ENCODE data around the gene SPAG16. TPM values are rescaled to one million over a fixed set of nuclear protein-coding genes. Genes with fewer than 3 reads are reported as not detected.
A peak's percentile ranks its signal among the peaks of the same experiment; 100 is the strongest.

The SPAG16 gene
- total RNA-seq, 2 experiments from 2014 or later = 2.8 to 3.2 TPM

GRCh38 chr2:213920014-213920413 lies 635.8 kb downstream of the SPAG16 start:
- ATAC-seq (ENCODE audit: poor library complexity) (no peak), DNase-seq (no peak)
- H3K36me3 Mint-ChIP-seq (ENCODE audit: low read depth) = no peaks in the 10 kb centered on the region
- Histone ChIP-seq H3K27me3 (ENCODE audit: control insufficient read depth in 1 of 2, insufficient read depth in 2 of 2, low read length in 2 of 2) (no peaks in the 10 kb centered on the region), H3K27ac (ENCODE audit: low read depth in 1 of 2, low read length in 2 of 2) (no peak overlapping the region), H3K9me3 (ENCODE audit: control insufficient read depth in 1 of 2, insufficient read depth in 1 of 2, low read length in 2 of 2) (peaks cover 14 to 17% of the 10 kb centered on the region in 2 experiments), H3K4me3 (ENCODE audit: low read length) (no peak overlapping the region), H3K36me3 (ENCODE audit: insufficient read depth, low read length) (no peaks in the 10 kb centered on the region), H3K4me1 (ENCODE audit: insufficient read depth, low read length) (no peaks in the 10 kb centered on the region)
- POLR2A ChIA-PET = no interaction called here
- intact Hi-C loops (cut with DNase I, micrococcal nuclease) = no loop called here
- no peaks in the 10 kb centered on the region for H3K4me1 Mint-ChIP-seq (ENCODE audit: low read depth)
- no peaks in the 10 kb centered on the region for H3K27me3 Mint-ChIP-seq
- no peak overlapping the region for H3K4me3 Mint-ChIP-seq
- TF ChIP-seq, protein P1, sequence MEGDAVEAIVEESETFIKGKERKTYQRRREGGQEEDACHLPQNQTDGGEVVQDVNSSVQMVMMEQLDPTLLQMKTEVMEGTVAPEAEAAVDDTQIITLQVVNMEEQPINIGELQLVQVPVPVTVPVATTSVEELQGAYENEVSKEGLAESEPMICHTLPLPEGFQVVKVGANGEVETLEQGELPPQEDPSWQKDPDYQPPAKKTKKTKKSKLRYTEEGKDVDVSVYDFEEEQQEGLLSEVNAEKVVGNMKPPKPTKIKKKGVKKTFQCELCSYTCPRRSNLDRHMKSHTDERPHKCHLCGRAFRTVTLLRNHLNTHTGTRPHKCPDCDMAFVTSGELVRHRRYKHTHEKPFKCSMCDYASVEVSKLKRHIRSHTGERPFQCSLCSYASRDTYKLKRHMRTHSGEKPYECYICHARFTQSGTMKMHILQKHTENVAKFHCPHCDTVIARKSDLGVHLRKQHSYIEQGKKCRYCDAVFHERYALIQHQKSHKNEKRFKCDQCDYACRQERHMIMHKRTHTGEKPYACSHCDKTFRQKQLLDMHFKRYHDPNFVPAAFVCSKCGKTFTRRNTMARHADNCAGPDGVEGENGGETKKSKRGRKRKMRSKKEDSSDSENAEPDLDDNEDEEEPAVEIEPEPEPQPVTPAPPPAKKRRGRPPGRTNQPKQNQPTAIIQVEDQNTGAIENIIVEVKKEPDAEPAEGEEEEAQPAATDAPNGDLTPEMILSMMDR (IDR thresholded peaks at IDR 0.05) = no peak
- CTCF ChIA-PET = no interaction called here
- H3K9me3 Mint-ChIP-seq = peaks cover 21% of the 10 kb centered on the region
- H3K27ac Mint-ChIP-seq = no peak overlapping the region

DNA sequence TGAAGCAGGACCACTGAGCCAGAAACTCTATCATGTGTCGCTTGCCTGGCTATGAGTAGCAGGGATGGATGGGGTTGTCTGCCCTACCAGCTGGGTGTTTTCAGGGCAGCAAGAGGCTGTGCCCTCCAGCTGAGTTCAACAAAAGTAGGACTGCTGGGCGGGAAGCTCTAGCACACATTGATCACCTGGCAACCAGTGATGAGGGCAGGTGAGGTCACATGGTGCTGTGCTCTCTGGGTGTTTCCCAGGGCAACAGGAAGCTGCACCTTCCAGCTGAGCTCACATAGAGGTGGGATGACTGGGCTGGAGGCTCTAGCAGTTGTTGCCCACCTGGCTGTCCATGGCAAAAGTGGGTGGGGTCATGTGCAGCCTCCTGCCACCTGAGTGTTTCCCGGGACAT lies 639.3 kb downstream of the SPAG16 start:
- ATAC-seq (ENCODE audit: poor library complexity) (no peak), DNase-seq (no peak)
- Mint-ChIP-seq H3K4me3 (no peak overlapping the region), H3K9me3 (peaks cover 15% of the 10 kb centered on the region), H3K27ac (no peak overlapping the region), H3K4me1 (ENCODE audit: low read depth) (no peaks in the 10 kb centered on the region), H3K36me3 (ENCODE audit: low read depth) (no peaks in the 10 kb centered on the region), H3K27me3 (peaks cover 4% of the 10 kb centered on the region)
- H3K4me1 ChIP-seq (ENCODE audit: insufficient read depth, low read length) = no peaks in the 10 kb centered on the region
- no peaks in the 10 kb centered on the region for H3K36me3 ChIP-seq (ENCODE audit: insufficient read depth, low read length)
- no peak overlapping the region for H3K27ac ChIP-seq (ENCODE audit: low read depth in 1 of 2, low read length in 2 of 2)
- ChIA-PET CTCF (interaction anchor here (1.6 kb wide), 1 partner anchor 11 kb away, joined by 3 read pairs; no protein-coding TSS in a partner anchor), POLR2A (no interaction called here)
- no peak overlapping the region for H3K4me3 ChIP-seq (ENCODE audit: low read length)
- peaks cover 14 to 17% of the 10 kb centered on the region in 2 experiments for H3K9me3 ChIP-seq (ENCODE audit: control insufficient read depth in 1 of 2, insufficient read depth in 1 of 2, low read length in 2 of 2)
- TF ChIP-seq, protein P1 (IDR thresholded peaks at IDR 0.05) = no peak
- intact Hi-C loops (cut with DNase I, micrococcal nuclease) = no loop called here
- H3K27me3 ChIP-seq (ENCODE audit: control insufficient read depth in 1 of 2, insufficient read depth in 2 of 2, low read length in 2 of 2) = no peaks in the 10 kb centered on the region

DNA sequence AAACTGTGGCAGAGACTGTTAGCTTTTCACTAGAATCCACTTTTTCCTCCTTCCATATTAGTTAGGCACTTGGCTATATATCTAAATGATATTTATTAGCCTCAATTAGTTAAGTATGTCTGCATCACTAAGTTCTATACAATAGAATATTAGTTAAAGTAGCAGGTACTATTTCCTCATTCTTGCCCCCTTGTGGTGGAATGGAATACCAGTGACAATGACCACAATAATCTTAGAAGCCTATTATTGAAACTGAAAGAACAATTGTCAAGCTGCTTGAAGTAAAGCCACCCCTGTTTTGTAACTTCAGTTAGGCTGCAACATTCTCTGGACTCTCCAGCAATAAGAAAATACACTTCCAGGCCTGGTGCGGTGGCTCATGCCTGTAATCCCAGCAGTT lies 650.3 kb downstream of the SPAG16 start:
- H3K27ac ChIP-seq (ENCODE audit: low read depth in 1 of 2, low read length in 2 of 2) = no peak overlapping the region
- Mint-ChIP-seq H3K9me3 (no peaks in the 10 kb centered on the region), H3K27ac (no peak overlapping the region), H3K27me3 (peaks cover 7% of the 10 kb centered on the region), H3K4me1 (ENCODE audit: low read depth) (no peaks in the 10 kb centered on the region), H3K4me3 (no peak overlapping the region), H3K36me3 (ENCODE audit: low read depth) (no peaks in the 10 kb centered on the region)
- no peaks in the 10 kb centered on the region for H3K36me3 ChIP-seq (ENCODE audit: insufficient read depth, low read length)
- CTCF ChIA-PET = no interaction called here
- H3K9me3 ChIP-seq (ENCODE audit: control insufficient read depth in 1 of 2, insufficient read depth in 1 of 2, low read length in 2 of 2) = no peaks in the 10 kb centered on the region
- TF ChIP-seq, protein P1 (IDR thresholded peaks at IDR 0.05) = peak; percentile 36
- H3K4me3 ChIP-seq (ENCODE audit: low read length) = no peak overlapping the region
- POLR2A ChIA-PET = no interaction called here
- ATAC-seq (ENCODE audit: poor library complexity) (no peak), DNase-seq (peak in 3 of 14 experiments; percentile 29 to 41 (median 33))
- intact Hi-C loops (cut with DNase I, micrococcal nuclease) = loop anchor here (1.0 to 10.0 kb wide), 4 partner anchors 682 to 1250 kb away; no protein-coding TSS in a partner anchor
- no peaks in the 10 kb centered on the region for H3K4me1 ChIP-seq (ENCODE audit: insufficient read depth, low read length)
- H3K27me3 ChIP-seq (ENCODE audit: control insufficient read depth in 1 of 2, insufficient read depth in 2 of 2, low read length in 2 of 2) = no peaks in the 10 kb centered on the region
